Memory B cell (primary cell): Measurements from ENCODE around the gene BRD7.

Experiments used
- ATAC-seq: fragments of 150-1000 bp; cut with Tn5 transposase; 2 replicates; pipeline ENCODE4 v1.10.0; 2021; ENCODE audit warnings: low read depth, mild to moderate bottlenecking, moderate library complexity
- DNase-seq, 2 donors: peaks; one replicate each; pipeline ENCODE4 v3.0.0; 2022; ENCODE audit warnings: low spot score in 2 of 2
- H3K27ac Mint-ChIP-seq: one replicate; pipeline ENCODE4 v1.8.0; 2022; ENCODE audit warnings: mild to moderate bottlenecking, moderate library complexity, mixed read lengths
- H3K27me3 Mint-ChIP-seq: one replicate; pipeline ENCODE4 v1.8.0; 2022; ENCODE audit warnings: mixed read lengths
- H3K36me3 Mint-ChIP-seq: one replicate; pipeline ENCODE4 v1.8.0; 2022; ENCODE audit warnings: mild to moderate bottlenecking, mixed read lengths
- H3K4me1 Mint-ChIP-seq: one replicate; pipeline ENCODE4 v1.8.0; 2022; ENCODE audit warnings: mixed read lengths
- H3K4me3 Mint-ChIP-seq: one replicate; pipeline ENCODE4 v1.8.0; 2022; ENCODE audit warnings: mild to moderate bottlenecking, moderate library complexity, mixed read lengths
- H3K9me3 Mint-ChIP-seq: one replicate; pipeline ENCODE4 v1.8.0; 2022; ENCODE audit warnings: mixed read lengths

Gene BRD7

GRCh38 chr16:50368410-50369132 lies at the start of gene BRD7:
BRD7 (minus strand) TSS chr16:50368988; CDS start chr16:50368774, 214 bp downstream.
- H3K36me3 Mint-ChIP-seq, result peaks cover 8% of the 10 kb centered on the region
- H3K4me3 Mint-ChIP-seq, result peak within 1 kb of the TSS; percentile 95
- H3K4me1 Mint-ChIP-seq, result peaks cover 26% of the 10 kb centered on the region
- DNase-seq (peak; percentile 73 to 81), ATAC-seq (peak; percentile 83)
- peak within 1 kb of the TSS; percentile 96 for H3K27ac Mint-ChIP-seq
- peaks cover 3% of the 10 kb centered on the region for H3K27me3 Mint-ChIP-seq
- H3K9me3 Mint-ChIP-seq, result no peaks in the 10 kb centered on the region

- no peak overlapping the region for H3K4me3 Mint-ChIP-seq
- DNase-seq (no peak), ATAC-seq (no peak)
- H3K27me3 Mint-ChIP-seq, result peaks cover 4% of the 10 kb centered on the region
- peaks cover 9% of the 10 kb centered on the region for H3K36me3 Mint-ChIP-seq
- no peaks in the 10 kb centered on the region for H3K4me1 Mint-ChIP-seq
- peaks cover 34% of the 10 kb centered on the region for H3K9me3 Mint-ChIP-seq
- H3K27ac Mint-ChIP-seq, result no peak overlapping the region
Measured at GRCh38 chr16:50416388-50416787, 47.6 kb upstream of the BRD7 start.

- peaks cover 26% of the 10 kb centered on the region for H3K9me3 Mint-ChIP-seq
- ATAC-seq, result no peak
- no peak overlapping the region for H3K27ac Mint-ChIP-seq
- no peak overlapping the region for H3K4me3 Mint-ChIP-seq
- H3K27me3 Mint-ChIP-seq, result peaks cover 2% of the 10 kb centered on the region
- H3K36me3 Mint-ChIP-seq, result peaks cover 5% of the 10 kb centered on the region
- no peak for DNase-seq
- H3K4me1 Mint-ChIP-seq, result no peaks in the 10 kb centered on the region
Measured at GRCh38 chr16:50414152-50414551, 45.4 kb upstream of the BRD7 start.

DNA sequence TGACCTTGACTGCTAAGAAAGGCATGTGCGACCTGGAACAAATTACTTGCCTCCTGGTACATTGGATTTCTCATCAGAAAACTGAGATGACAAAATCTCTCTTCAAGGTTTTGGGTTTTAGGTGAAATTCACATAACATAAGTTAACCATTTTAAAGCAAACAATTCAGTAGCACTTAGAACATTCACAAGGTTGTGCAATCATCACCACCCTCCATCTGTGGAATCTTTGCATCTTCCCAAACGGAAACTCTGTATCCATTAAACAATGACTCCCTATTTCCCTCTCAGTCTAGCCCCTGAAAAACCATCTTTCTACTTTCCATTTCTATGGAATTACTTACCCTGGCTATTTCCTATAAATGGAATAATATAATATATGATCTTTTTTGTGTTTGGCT lies 42.2 kb upstream of the BRD7 start:
- Mint-ChIP-seq H3K4me1 (no peaks in the 10 kb centered on the region), H3K27me3 (peaks cover 2% of the 10 kb centered on the region), H3K27ac (no peak overlapping the region), H3K4me3 (no peak overlapping the region), H3K9me3 (peaks cover 10% of the 10 kb centered on the region), H3K36me3 (peaks cover 2% of the 10 kb centered on the region)
- no peak for DNase-seq
- ATAC-seq, result no peak

GRCh38 chr16:50408001-50408561 lies 39.3 kb upstream of the BRD7 start:
- Mint-ChIP-seq H3K9me3 (peaks cover 4% of the 10 kb centered on the region), H3K4me3 (no peak overlapping the region), H3K4me1 (no peaks in the 10 kb centered on the region), H3K27ac (no peak overlapping the region), H3K36me3 (no peaks in the 10 kb centered on the region), H3K27me3 (peaks cover 2% of the 10 kb centered on the region)
- ATAC-seq, result no peak
- DNase-seq, result no peak

DNA sequence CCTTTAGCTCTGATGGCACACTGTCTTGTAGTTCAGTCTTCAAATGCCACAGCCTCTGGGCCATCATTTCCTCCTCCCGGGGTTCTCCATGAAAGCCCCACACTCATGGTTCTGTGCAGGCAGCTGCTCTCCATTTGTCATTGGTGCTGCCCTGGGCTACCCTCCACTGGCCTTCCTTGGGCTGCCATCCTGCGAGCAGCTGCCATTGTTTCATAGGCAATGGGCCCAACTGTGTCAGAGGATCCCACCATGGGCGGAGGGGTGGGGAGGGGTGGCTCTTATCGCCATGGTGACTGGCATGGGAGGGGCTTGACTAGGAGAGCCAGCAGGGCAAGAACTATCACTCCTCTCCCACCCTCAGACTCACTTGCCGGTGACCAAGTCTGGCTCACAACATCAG lies 38.6 kb upstream of the BRD7 start:
- Mint-ChIP-seq H3K27ac (no peak overlapping the region), H3K27me3 (peaks cover 2% of the 10 kb centered on the region), H3K36me3 (no peaks in the 10 kb centered on the region), H3K4me1 (no peaks in the 10 kb centered on the region), H3K4me3 (no peak overlapping the region), H3K9me3 (peaks cover 4% of the 10 kb centered on the region)
- DNase-seq (no peak), ATAC-seq (no peak)

DNA sequence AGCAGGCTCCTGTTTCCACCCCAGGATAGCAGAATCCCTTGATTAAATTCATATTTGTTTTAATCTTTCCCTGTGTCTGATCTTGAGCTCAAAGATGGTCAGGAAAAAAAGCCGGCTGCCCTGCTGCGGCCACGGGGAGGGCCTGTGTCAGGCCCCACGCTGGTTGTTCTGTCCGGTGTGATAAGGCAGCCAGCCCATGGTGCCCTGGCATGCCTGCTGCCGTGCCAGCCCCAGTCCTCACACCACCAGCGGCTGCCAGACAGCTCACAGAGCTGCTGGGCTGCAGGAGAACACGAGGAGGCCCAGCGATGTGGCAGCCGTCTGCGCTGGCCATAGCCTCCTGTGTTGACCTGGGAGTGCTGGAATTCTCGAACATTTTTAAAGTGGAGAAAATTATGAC lies 34.7 kb upstream of the BRD7 start:
- no peak for DNase-seq
- peaks cover 5% of the 10 kb centered on the region for H3K27me3 Mint-ChIP-seq
- H3K4me1 Mint-ChIP-seq, result no peaks in the 10 kb centered on the region
- H3K9me3 Mint-ChIP-seq, result no peaks in the 10 kb centered on the region
- no peak overlapping the region for H3K4me3 Mint-ChIP-seq
- H3K36me3 Mint-ChIP-seq, result no peaks in the 10 kb centered on the region
- H3K27ac Mint-ChIP-seq, result no peak overlapping the region
- ATAC-seq, result no peak

- ATAC-seq, result no peak
- no peaks in the 10 kb centered on the region for H3K36me3 Mint-ChIP-seq
- H3K27ac Mint-ChIP-seq, result no peak overlapping the region
- no peaks in the 10 kb centered on the region for H3K4me1 Mint-ChIP-seq
- DNase-seq, result no peak
- H3K9me3 Mint-ChIP-seq, result no peaks in the 10 kb centered on the region
- no peak overlapping the region for H3K4me3 Mint-ChIP-seq
- H3K27me3 Mint-ChIP-seq, result peaks cover 5% of the 10 kb centered on the region
Measured at GRCh38 chr16:50402298-50402895, 33.6 kb upstream of the BRD7 start.

DNA sequence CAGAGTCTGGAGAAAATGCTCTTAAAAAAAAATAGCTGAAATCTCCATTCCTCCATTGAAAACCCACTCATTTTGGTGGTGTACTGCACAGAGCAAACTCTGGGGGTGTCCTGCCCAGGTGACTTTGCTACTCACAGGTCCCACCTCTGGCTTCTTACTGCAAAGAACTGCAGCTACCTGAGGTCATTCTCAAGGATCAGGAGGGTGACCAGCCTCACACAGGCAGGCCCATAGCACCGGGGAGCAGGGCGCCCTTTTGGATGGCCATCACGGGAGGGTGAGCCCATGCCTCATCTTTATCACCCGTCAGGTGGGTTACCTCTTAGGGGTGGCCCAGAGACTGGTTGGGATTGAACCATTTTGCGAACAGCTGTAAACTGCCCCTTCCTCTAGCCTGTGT lies 32.6 kb upstream of the BRD7 start:
- DNase-seq (no peak), ATAC-seq (no peak)
- H3K36me3 Mint-ChIP-seq, result no peaks in the 10 kb centered on the region
- H3K27ac Mint-ChIP-seq, result no peak overlapping the region
- H3K9me3 Mint-ChIP-seq, result no peaks in the 10 kb centered on the region
- H3K4me3 Mint-ChIP-seq, result no peak overlapping the region
- peaks cover 5% of the 10 kb centered on the region for H3K27me3 Mint-ChIP-seq
- peaks cover under 1% of the 10 kb centered on the region for H3K4me1 Mint-ChIP-seq

GRCh38 chr16:50400967-50401348 lies 32.2 kb upstream of the BRD7 start:
- ATAC-seq (no peak), DNase-seq (no peak)
- Mint-ChIP-seq H3K27me3 (peaks cover 5% of the 10 kb centered on the region), H3K4me3 (no peak overlapping the region), H3K36me3 (no peaks in the 10 kb centered on the region), H3K4me1 (peaks cover 4% of the 10 kb centered on the region), H3K9me3 (no peaks in the 10 kb centered on the region), H3K27ac (no peak overlapping the region)

DNA sequence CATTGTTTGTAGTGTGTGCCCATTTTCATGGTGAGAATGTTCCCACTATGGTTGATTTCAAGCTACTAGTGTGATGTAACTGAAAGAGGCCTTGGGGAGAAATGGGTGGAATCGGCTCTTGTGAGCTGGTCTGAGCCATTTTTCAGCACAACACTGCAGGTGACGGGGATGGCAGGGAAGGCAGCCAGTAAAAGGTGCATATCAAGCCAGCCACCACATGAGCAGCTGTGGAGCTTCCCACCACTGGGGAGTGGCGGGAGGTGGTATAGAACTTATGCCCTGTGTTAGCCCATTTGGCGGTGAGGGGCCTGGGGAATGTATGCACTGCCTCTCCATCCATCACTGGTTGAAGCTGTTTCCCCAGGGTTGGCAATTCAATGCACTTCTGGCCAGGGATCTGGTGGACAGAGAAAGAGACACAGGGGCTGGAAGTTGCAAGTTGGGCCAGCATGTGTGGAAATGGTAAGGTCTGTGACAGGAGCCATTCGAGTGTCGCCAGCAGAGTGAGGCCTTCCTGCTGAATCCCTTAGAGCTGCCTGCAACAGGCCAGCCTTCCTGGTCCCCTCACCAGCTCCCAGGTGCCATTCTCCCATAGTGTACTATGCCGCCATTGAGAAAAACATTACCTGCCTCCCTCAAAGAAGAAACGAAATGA lies 31.7 kb upstream of the BRD7 start:
- Mint-ChIP-seq H3K4me3 (no peak overlapping the region), H3K36me3 (no peaks in the 10 kb centered on the region), H3K27ac (no peak overlapping the region), H3K27me3 (peaks cover 5% of the 10 kb centered on the region), H3K4me1 (peaks cover 7% of the 10 kb centered on the region), H3K9me3 (no peaks in the 10 kb centered on the region)
- DNase-seq, result no peak
- no peak for ATAC-seq

DNA sequence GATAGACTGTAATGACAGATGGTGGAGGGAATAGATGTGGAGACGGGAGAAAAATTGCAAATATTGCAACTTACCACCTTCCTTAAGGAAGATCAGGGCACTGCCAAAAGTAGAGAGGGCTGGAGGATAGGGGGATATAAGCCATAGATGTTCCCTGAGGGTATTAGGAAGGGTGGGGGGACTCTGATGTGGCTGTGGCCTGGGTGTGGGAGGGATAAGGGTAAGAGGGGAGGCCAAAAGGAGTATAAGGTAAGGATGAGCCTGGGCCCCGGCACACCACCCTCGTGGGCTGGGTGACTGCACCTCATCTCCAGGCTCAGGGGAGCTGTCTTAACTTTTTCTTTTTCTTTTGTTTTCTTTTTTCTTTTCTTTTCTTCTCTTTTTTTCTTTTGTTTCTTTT lies 30.6 kb upstream of the BRD7 start:
- H3K27ac Mint-ChIP-seq, result no peak overlapping the region
- H3K9me3 Mint-ChIP-seq, result no peaks in the 10 kb centered on the region
- DNase-seq (no peak), ATAC-seq (no peak)
- H3K4me1 Mint-ChIP-seq, result peaks cover 12% of the 10 kb centered on the region
- no peaks in the 10 kb centered on the region for H3K36me3 Mint-ChIP-seq
- H3K27me3 Mint-ChIP-seq, result peaks cover 5% of the 10 kb centered on the region
- H3K4me3 Mint-ChIP-seq, result no peak overlapping the region

DNA sequence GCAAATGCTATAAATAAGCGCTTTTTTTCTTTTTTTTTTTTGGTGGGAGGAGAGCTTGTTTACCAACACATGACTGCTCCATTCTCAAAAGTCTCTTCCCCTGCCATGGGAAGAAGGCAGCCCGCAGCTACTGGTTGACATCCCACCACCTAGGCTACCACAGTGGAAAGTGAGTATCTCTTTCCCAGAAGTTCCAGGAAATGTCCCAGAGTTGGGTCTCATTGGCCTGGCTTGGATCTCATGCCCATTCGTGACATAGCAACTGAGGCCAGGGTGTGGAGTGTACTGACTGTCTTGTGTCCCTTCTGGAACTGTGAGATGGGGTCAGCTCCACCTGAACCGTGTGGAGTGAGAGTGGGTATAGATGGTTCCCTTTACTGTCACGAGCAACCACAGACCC lies 29.5 kb upstream of the BRD7 start:
- H3K4me3 Mint-ChIP-seq, result no peak overlapping the region
- peaks cover 12% of the 10 kb centered on the region for H3K4me1 Mint-ChIP-seq
- H3K27ac Mint-ChIP-seq, result no peak overlapping the region
- H3K36me3 Mint-ChIP-seq, result no peaks in the 10 kb centered on the region
- H3K9me3 Mint-ChIP-seq, result no peaks in the 10 kb centered on the region
- DNase-seq (no peak), ATAC-seq (no peak)
- H3K27me3 Mint-ChIP-seq, result peaks cover 3% of the 10 kb centered on the region

DNA sequence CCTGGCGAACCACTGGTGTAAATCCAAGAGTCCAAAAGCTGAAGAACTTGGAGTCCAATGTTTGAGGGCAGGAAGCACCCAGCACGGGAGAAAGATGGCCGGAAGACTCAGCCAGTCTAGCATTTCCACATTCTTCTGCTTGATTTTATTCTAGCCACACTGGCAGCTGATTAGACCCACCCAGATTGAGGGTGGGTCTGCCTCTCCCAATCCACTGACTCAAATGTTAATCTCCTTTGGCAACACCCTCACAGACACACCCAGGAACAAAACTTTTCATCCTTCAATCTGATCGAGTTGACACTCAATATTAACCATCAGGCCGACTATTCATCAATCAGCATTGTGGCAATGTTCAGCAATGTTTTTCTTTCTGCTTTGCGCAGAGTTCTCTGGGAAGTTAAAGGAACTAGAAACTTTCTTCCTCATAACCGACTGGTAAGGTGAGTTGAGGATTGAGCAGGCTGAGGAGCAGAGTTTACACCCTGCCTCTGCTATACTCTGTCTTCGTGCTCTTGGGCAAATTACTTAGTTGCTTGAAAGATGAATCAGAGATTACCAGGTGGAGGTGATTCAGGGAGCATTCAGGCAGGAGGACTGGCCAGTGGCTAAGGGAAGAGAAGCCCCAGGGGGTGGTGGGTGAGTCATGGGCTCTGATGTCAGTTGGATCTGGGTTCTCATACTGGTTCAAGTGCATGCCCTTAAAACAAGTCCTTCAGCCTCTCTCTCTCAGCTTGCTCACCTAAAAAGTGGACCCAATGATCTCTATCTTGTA lies 28.2 kb upstream of the BRD7 start:
- ATAC-seq, result no peak
- H3K9me3 Mint-ChIP-seq, result no peaks in the 10 kb centered on the region
- H3K27ac Mint-ChIP-seq, result peak overlapping the region; percentile 4
- no peaks in the 10 kb centered on the region for H3K36me3 Mint-ChIP-seq
- H3K27me3 Mint-ChIP-seq, result peaks cover 6% of the 10 kb centered on the region
- peaks cover 12% of the 10 kb centered on the region for H3K4me1 Mint-ChIP-seq
- no peak for DNase-seq
- no peak overlapping the region for H3K4me3 Mint-ChIP-seq
